Astrocyte of the spinal cord (primary cell): ENCODE measurements around the gene SMG6.

ENCODE experiments used
- DNase-seq: peaks from one replicate; pipeline ENCODE4 v3.0.0; 2011; ENCODE audit warnings: low read depth, low spot score
- H3K4me3 ChIP-seq: 2 replicates; pipeline ENCODE4 v1.5.1; 2011; ENCODE audit warnings: low read depth, mild to moderate bottlenecking, low read length, moderate library complexity
- in situ Hi-C: cut with HindIII; loops from 2 replicates; pipeline ENCODE4 v1.10.0; 2017; ENCODE audit warnings: low sequenced_read_pairs
- TF ChIP-seq, protein P1 (sequence below): IDR thresholded peaks from 2 replicates; pipeline ENCODE4 v1.5.1; 2012; ENCODE audit warnings: low read depth, mild to moderate bottlenecking, low read length, inconsistent platforms

Gene SMG6

DNA sequence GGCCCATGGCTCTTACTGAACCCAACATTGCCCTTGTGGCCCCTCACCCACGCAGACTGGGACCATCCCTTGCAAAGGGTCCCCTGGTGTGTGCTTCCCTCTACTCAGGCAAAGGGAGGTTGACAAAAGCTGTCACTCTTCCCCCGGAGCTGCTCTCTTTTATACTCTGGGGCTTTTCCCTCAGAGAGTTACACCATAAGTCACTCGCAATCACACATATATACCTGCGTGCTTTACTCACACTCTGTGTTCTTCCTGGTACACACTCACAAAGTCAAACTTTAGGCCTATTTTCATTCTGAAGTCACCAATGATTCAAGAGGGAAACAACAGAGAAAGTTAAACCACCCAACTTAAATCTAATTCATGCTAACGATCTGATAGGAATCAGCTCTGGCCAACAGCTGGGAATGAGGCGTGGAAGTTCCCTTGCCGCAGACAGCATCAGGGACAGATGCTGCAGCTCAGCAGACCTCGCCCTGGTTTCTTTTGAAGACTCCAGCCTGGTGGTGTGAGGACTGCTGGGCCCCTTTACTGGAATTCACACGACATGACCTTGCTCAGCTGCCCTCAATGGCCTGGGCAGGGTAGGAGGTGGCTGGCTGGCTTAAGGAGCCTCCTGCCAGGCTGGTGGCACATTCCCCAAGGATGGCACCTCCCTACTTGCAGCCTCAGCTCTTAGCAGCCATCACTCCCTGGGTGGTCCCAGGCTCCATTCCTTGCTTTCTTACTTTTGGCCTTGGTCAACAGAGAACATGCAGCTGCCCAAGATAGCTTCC, 221.4 kb downstream of the SMG6 start:
- TF ChIP-seq, protein P1, sequence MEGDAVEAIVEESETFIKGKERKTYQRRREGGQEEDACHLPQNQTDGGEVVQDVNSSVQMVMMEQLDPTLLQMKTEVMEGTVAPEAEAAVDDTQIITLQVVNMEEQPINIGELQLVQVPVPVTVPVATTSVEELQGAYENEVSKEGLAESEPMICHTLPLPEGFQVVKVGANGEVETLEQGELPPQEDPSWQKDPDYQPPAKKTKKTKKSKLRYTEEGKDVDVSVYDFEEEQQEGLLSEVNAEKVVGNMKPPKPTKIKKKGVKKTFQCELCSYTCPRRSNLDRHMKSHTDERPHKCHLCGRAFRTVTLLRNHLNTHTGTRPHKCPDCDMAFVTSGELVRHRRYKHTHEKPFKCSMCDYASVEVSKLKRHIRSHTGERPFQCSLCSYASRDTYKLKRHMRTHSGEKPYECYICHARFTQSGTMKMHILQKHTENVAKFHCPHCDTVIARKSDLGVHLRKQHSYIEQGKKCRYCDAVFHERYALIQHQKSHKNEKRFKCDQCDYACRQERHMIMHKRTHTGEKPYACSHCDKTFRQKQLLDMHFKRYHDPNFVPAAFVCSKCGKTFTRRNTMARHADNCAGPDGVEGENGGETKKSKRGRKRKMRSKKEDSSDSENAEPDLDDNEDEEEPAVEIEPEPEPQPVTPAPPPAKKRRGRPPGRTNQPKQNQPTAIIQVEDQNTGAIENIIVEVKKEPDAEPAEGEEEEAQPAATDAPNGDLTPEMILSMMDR = no peak
- no peak overlapping the region for H3K4me3 ChIP-seq
- DNase-seq = no peak
- in situ Hi-C loops = no loop called here

DNA sequence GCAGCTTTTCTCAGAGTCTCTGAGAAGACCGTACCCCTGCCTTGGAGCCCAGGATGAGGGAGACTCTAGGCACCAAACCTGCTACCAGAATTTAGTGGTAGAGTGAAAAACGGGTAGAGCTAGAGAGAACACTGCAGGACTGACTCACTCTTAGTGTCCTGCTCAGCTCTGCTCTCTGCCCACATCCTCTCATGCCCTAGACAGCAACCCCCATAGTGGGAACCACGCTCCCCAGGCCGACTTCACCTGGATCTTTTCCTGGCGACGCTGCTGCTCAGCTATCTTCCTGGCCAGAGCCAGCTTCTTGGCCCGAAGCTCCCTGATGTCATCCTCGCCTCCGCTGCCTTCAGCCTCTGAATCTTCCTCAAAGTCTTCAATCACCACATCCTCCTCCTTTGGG, 222.0 kb downstream of the SMG6 start:
- DNase-seq = peak; percentile 56
- TF ChIP-seq, protein P1 = no peak
- no peak overlapping the region for H3K4me3 ChIP-seq
- in situ Hi-C loops = no loop called here

DNA sequence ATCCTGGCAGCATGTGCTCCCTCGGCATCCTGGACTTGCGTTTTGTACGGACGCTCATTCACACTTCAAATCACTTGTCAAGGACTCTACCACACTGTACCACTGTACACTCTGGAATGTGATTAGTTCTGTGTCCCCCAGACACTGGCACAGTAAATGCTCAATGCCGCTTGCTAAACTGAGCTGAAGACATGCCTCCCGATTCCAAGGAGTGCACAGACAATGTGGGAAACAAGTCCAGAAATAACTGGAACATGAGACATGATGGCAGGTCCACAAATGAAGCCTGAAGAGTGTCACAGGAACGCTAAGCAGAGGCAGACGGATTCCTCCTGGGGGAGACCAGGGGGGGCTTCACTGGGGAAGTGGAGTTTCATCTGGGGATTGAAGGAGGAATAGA, 226.5 kb downstream of the SMG6 start:
- in situ Hi-C loops = no loop called here

DNA sequence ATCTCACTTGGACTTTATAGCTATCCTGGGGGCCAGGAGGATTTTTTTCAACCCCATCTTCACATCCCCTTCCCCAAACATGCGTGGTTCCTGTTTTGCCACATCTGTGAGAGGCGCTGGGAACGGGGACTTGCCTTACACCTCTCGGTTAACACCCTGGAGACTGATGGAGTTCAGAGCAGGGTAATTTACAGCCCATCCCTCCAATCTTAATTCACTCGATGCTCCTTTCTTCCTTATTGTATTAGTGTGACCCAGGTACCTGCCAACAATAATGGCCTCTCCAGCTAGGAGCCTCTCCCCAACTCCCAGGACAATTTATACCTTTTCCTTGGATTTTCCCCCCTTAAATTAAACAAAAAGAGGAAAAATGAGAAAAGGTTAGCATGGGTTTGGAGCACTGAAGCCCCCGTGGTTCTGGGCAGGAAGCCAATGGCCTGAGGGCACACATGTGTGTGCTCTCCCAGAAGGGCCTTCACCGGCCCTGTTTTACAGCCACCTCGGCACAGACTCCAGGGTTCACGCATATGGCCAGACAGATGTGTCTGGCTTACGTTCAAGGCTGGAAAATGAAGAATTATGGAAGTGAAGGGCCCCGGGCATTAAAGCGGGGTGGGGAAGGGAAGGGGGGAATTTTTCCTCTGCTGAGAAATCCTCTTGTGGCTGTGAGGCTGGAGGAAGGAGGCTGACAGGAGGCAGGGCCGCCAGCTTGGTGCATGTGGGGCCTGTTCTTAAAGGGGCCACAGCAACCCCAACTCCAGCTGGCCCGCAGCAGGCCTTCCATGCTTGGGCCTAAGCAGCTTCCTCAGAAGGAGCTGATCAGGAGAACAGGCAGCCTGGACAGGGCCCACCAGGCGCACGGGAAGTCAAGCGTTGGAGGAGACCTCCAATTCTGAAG, 227.2 kb downstream of the SMG6 start:
- H3K4me3 ChIP-seq = no peak overlapping the region
- in situ Hi-C loops = no loop called here
- TF ChIP-seq, protein P1 = no peak
- DNase-seq = no peak

More for the DNA sequence above, 226.5 kb downstream of the SMG6 start:
- TF ChIP-seq, protein P1 = no peak
- no peak for DNase-seq
- H3K4me3 ChIP-seq = no peak overlapping the region

DNA sequence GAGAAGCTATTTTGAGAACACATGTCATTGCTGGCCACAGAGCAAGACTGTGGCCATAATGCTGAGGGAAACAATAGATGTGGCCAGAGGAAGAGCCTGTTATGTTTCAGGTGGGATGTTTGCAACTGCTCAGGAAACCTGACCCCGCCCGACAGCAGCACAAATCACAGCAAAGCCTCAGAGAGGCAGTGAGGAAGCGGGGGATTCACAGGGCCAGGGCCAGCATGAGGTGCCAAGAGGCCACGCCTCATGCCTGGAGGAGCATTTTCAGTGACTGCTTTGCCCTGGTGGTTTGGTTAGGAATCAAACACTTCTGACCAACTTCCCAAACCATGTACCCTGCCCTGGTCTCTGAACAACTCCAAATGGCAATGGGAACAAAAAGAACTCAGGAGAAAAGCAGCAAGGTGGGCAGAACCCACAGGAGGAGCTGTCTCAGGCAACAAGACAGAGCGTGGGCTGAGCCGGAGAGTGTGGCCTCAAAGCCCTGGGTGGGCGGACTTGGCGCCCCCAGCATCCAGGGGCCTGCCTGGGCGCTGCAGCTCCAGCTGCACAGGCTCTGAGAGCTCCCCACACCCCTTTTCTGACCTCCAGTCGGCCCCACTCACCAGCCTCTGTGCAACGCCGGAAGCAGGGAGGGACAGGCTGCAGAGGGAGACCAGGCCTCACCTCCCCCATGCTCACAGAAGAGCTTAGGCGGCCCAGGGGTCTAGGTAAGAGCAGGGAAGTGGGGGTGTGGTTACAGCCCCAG, 228.1 kb downstream of the SMG6 start:
- in situ Hi-C loops = no loop called here
- DNase-seq = no peak
- H3K4me3 ChIP-seq = no peak overlapping the region
- TF ChIP-seq, protein P1 = peak; percentile 4

DNA sequence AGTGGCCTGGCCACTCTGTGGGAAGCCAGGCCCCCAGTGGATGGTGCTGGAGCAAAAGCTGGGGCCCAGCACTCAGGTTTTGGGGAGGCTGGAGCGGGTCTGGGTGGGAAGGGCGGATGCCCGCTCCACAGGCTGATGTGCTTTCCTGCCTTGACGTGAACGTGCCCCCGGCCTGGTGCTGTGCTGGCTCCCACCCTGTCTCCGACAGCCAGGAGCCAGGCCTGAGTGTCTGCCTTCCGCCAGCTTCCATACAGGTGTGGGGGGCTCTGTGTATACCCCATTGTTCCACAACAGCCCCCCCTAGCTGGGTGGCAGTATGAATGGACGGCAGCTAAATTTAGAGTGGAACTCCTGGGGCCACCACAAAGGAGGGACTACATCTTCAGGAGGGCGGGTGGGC, 228.7 kb downstream of the SMG6 start:
- no peak for DNase-seq
- in situ Hi-C loops = no loop called here
- no peak overlapping the region for H3K4me3 ChIP-seq
- TF ChIP-seq, protein P1 = no peak
